Testis (tissue), 3 donors: ENCODE data around the gene GRIK4. TPM values are rescaled to one million over a fixed set of nuclear protein-coding genes. Genes with fewer than 3 reads are reported as not detected.

Experiments used
- DNase-seq: peaks from one replicate; pipeline ENCODE4 v3.0.0-alpha.2; 2019
- H3K27ac ChIP-seq, 2 donors: fragments of 200-600 bp; sonication (generic); one replicate each; pipeline ENCODE4 v1.5.1; 2019
- H3K27me3 ChIP-seq: fragments of 200-600 bp; sonication (generic); one replicate; pipeline ENCODE4 v1.5.1; 2019
- H3K36me3 ChIP-seq: fragments of 200-600 bp; sonication (generic); one replicate; pipeline ENCODE4 v1.5.1; 2017; ENCODE audit warnings: low read depth; ENCODE audit errors: missing control alignments
- H3K4me1 ChIP-seq: fragments of 200-600 bp; sonication (generic); one replicate; pipeline ENCODE4 v1.5.1; 2019
- H3K4me3 ChIP-seq, 2 donors: fragments of 200-600 bp; sonication (generic); one replicate each; pipeline ENCODE4 v1.5.1; 2017 to 2019
- H3K9me3 ChIP-seq: fragments of 200-600 bp; sonication (generic); one replicate; pipeline ENCODE4 v1.5.1; 2017
- CTCF ChIP-seq, 3 experiments: fragments of 450-650 bp in 2 of 3; fragments of 200-600 bp in 1 of 3; sonication (generic) in 1 of 3; IDR thresholded peaks; one replicate each; pipeline ENCODE4 v1.5.1; 2016 to 2019; ENCODE audit warnings: antibody characterized with exemption in 3 of 3, mild to moderate bottlenecking in 2 of 3, moderate library complexity in 1 of 3
- POLR2A ChIP-seq: fragments of 450-650 bp; IDR thresholded peaks from one replicate; pipeline ENCODE4 v1.6.1; 2017; ENCODE audit warnings: antibody characterized with exemption, mild to moderate bottlenecking, moderate library complexity
- WGBS, 2 donors: methylation state at CpG; one replicate each; pipeline ENCODE4 v1.1.5; 2018; 5-methylcytosine and 5-hydroxymethylcytosine counted together
- intact Hi-C: fragments of 100-400 bp; cut with DNase I; formaldehyde crosslinking; loops from one replicate; pipeline ENCODE4 v1.15.1; 2023; ENCODE audit warnings: low total_unique reads
- polyA plus RNA-seq: library from polyadenylated mRNA; stranded (reverse); fragments of 350-450 nt; fragmentation: Illumina TruSeq; extraction: RNeasy Lipid Tissue Mini Kit (QIAGEN cat#74804); gene quantifications from one replicate; pipeline ENCODE4 v1.2.3, GENCODE V29; 2014; ENCODE audit warnings: low read depth, low replicate concordance; ENCODE audit not compliant: insufficient read depth
- total RNA-seq, 2 donors: library from RNA; depleted of rRNA; stranded (reverse); fragments of >200 nt; gene quantifications; one replicate each; pipeline ENCODE4 v1.2.3, GENCODE V29; 2016

GRIK4 gene
- total and polyA plus RNA-seq, 3 donors from 2014 or later: 2.6 to 3.0 (median 2.6) TPM

GRCh38 chr11:120527111-120527761 is 15.7 kb downstream of the GRIK4 start:
- H3K9me3 ChIP-seq: no peaks in the 10 kb centered on the region
- intact Hi-C loops: no loop called here
- WGBS, 2 donors: 46 to 60% methylated on average over 1 to 16 of the region's 16 CpGs
- no peaks in the 10 kb centered on the region for H3K4me1 ChIP-seq
- H3K4me3 ChIP-seq: no peak overlapping the region
- no peaks in the 10 kb centered on the region for H3K27me3 ChIP-seq
- H3K27ac ChIP-seq: no peak overlapping the region
- H3K36me3 ChIP-seq: no peaks in the 10 kb centered on the region
- TF ChIP-seq CTCF (IDR thresholded peaks at IDR 0.05) (no peak), POLR2A (no peak)
- no peak for DNase-seq

GRCh38 chr11:120528749-120529148 is 17.2 kb downstream of the GRIK4 start:
- H3K4me3 ChIP-seq: no peak overlapping the region
- no peaks in the 10 kb centered on the region for H3K9me3 ChIP-seq
- H3K36me3 ChIP-seq: no peaks in the 10 kb centered on the region
- no peak for TF ChIP-seq POLR2A
- no peaks in the 10 kb centered on the region for H3K27me3 ChIP-seq
- no peak for DNase-seq
- 93 to 96% methylated on average over 4 of the region's 4 CpGs for WGBS, 2 donors
- intact Hi-C loops: no loop called here
- H3K27ac ChIP-seq: no peak overlapping the region
- peaks cover 4% of the 10 kb centered on the region for H3K4me1 ChIP-seq

GRCh38 chr11:120529214-120529613 is 17.7 kb downstream of the GRIK4 start:
- 83 to 88% methylated on average over 2 to 7 of the region's 7 CpGs for WGBS, 2 donors
- Histone ChIP-seq H3K27ac (no peak overlapping the region), H3K4me1 (peaks cover 4% of the 10 kb centered on the region), H3K36me3 (no peaks in the 10 kb centered on the region), H3K27me3 (no peaks in the 10 kb centered on the region), H3K4me3 (no peak overlapping the region), H3K9me3 (no peaks in the 10 kb centered on the region)
- TF ChIP-seq CTCF (IDR thresholded peaks at IDR 0.05): no peak
- TF ChIP-seq POLR2A: no peak
- intact Hi-C loops: no loop called here
- DNase-seq: no peak

GRCh38 chr11:120529911-120530310 is 18.4 kb downstream of the GRIK4 start:
- Histone ChIP-seq H3K9me3 (no peaks in the 10 kb centered on the region), H3K27ac (no peak overlapping the region), H3K27me3 (no peaks in the 10 kb centered on the region), H3K4me3 (no peak overlapping the region), H3K36me3 (no peaks in the 10 kb centered on the region), H3K4me1 (peaks cover 4% of the 10 kb centered on the region)
- intact Hi-C loops: no loop called here
- DNase-seq: no peak
- WGBS, 2 donors: 89 to 91% methylated on average over 5 to 6 of the region's 6 CpGs
- no peak for TF ChIP-seq POLR2A
- no peak for TF ChIP-seq CTCF (IDR thresholded peaks at IDR 0.05)

GRCh38 chr11:120532082-120532831 is 20.7 kb downstream of the GRIK4 start:
- intact Hi-C loops: no loop called here
- no peaks in the 10 kb centered on the region for H3K9me3 ChIP-seq
- H3K4me1 ChIP-seq: peaks cover 4% of the 10 kb centered on the region
- DNase-seq: peak; percentile 53
- no peak overlapping the region for H3K27ac ChIP-seq
- H3K4me3 ChIP-seq: no peak overlapping the region
- no peaks in the 10 kb centered on the region for H3K27me3 ChIP-seq
- TF ChIP-seq CTCF (IDR thresholded peaks at IDR 0.05) (no peak), POLR2A (no peak)
- H3K36me3 ChIP-seq: no peaks in the 10 kb centered on the region
- 47 to 61% methylated on average over 14 to 16 of the region's 16 CpGs for WGBS, 2 donors
